GM23338 (cell line): ENCODE measurements around the gene TRAF1.

Experiments used
- CREB1 ChIP-seq: fragments of 250-450 bp; sonication (Bioruptor Pico); IDR thresholded peaks from 2 replicates; pipeline ENCODE4 v1.5.0; 2020; ENCODE audit warnings: low read depth, mild to moderate bottlenecking, moderate library complexity
- CTCF ChIP-seq, 2 experiments: fragments of 200-600 bp in 1 of 2; sonication (generic) in 1 of 2; conservative IDR thresholded peaks; 2 replicates each; pipeline versions ENCODE4 v1.5.1 to v1.6.1; 2016 to 2017; ENCODE audit warnings: antibody characterized with exemption in 2 of 2, low read depth in 2 of 2, mild to moderate bottlenecking in 2 of 2, moderate library complexity in 1 of 2
- EZH2 ChIP-seq: fragments of 200-600 bp; sonication (generic); IDR thresholded peaks from one replicate; pipeline ENCODE4 v1.8.0; 2017; ENCODE audit warnings: antibody characterized with exemption, mild to moderate bottlenecking, low read depth; ENCODE audit not compliant: unreplicated experiment
- EZH2phosphoT487 ChIP-seq: fragments of 200-600 bp; sonication (generic); IDR thresholded peaks from one replicate; pipeline ENCODE4 v1.8.1; 2018; ENCODE audit warnings: antibody characterized with exemption; ENCODE audit not compliant: unreplicated experiment
- POLR2AphosphoS5 ChIP-seq: IDR thresholded peaks from 2 replicates; pipeline ENCODE4 v1.6.1; 2016; ENCODE audit warnings: antibody characterized with exemption, low read depth
- ZNF114 ChIP-seq: fragments of 250-450 bp; sonication (Bioruptor Pico); IDR thresholded peaks from 2 replicates; pipeline ENCODE4 v1.5.0; 2020; ENCODE audit warnings: mild to moderate bottlenecking, moderate library complexity
- TF ChIP-seq, protein P1 (sequence below): IDR thresholded peaks from one replicate; pipeline ENCODE4 v1.6.1; 2018; ENCODE audit warnings: antibody characterized with exemption; ENCODE audit not compliant: unreplicated experiment

GRCh38 chr9:120891884-120892747 lies 34.5 kb downstream of the TRAF1 start:
- TF ChIP-seq CTCF (conservative IDR thresholded peaks at IDR 0.05; ENCODE audit: low read depth in 2 of 2) (no peak), EZH2 (no peak), POLR2AphosphoS5 (no peak), ZNF114 (CRISPR knock-in tag) (no peak), EZH2phosphoT487 (no peak), CREB1 (CRISPR knock-in tag) (no peak)
- TF ChIP-seq, protein P1, sequence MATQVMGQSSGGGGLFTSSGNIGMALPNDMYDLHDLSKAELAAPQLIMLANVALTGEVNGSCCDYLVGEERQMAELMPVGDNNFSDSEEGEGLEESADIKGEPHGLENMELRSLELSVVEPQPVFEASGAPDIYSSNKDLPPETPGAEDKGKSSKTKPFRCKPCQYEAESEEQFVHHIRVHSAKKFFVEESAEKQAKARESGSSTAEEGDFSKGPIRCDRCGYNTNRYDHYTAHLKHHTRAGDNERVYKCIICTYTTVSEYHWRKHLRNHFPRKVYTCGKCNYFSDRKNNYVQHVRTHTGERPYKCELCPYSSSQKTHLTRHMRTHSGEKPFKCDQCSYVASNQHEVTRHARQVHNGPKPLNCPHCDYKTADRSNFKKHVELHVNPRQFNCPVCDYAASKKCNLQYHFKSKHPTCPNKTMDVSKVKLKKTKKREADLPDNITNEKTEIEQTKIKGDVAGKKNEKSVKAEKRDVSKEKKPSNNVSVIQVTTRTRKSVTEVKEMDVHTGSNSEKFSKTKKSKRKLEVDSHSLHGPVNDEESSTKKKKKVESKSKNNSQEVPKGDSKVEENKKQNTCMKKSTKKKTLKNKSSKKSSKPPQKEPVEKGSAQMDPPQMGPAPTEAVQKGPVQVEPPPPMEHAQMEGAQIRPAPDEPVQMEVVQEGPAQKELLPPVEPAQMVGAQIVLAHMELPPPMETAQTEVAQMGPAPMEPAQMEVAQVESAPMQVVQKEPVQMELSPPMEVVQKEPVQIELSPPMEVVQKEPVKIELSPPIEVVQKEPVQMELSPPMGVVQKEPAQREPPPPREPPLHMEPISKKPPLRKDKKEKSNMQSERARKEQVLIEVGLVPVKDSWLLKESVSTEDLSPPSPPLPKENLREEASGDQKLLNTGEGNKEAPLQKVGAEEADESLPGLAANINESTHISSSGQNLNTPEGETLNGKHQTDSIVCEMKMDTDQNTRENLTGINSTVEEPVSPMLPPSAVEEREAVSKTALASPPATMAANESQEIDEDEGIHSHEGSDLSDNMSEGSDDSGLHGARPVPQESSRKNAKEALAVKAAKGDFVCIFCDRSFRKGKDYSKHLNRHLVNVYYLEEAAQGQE = no peak
